Mesodermal cell (in vitro differentiated cells): Measurements from ENCODE around the gene HACL1.

Source experiments
- H3K27ac ChIP-seq: 2 replicates; pipeline ENCODE4 v1.7.0; 2013; ENCODE audit warnings: mild to moderate bottlenecking, low read depth, low read length, moderate library complexity; ENCODE audit not compliant: severe bottlenecking
- H3K36me3 ChIP-seq: 2 replicates; pipeline ENCODE4 v1.7.1; 2013; ENCODE audit warnings: mild to moderate bottlenecking, low read length, moderate library complexity; ENCODE audit not compliant: control insufficient read depth, insufficient read depth
- H3K4me1 ChIP-seq: one replicate; pipeline ENCODE4 v1.7.1; 2013; ENCODE audit warnings: mild to moderate bottlenecking, low read length; ENCODE audit not compliant: insufficient read depth, control insufficient read depth, poor library complexity, severe bottlenecking
- H3K4me3 ChIP-seq: 2 replicates; pipeline ENCODE4 v1.7.0; 2013; ENCODE audit warnings: low read length, control low read depth, mild to moderate bottlenecking; ENCODE audit not compliant: insufficient read depth, poor library complexity, severe bottlenecking; ENCODE audit errors: extremely low read depth
- H3K9me3 ChIP-seq: 2 replicates; pipeline ENCODE4 v1.7.1; 2013; ENCODE audit warnings: mild to moderate bottlenecking, low read length, moderate library complexity; ENCODE audit not compliant: control insufficient read depth
- WGBS, 2 experiments: methylation state at CpG; one replicate each; pipeline ENCODE4 v1.1.5; 2013; ENCODE audit warnings: missing lambda C conversion rate in 2 of 2; ENCODE audit not compliant: insufficient coverage in 2 of 2; 5-methylcytosine and 5-hydroxymethylcytosine counted together

Gene HACL1

DNA sequence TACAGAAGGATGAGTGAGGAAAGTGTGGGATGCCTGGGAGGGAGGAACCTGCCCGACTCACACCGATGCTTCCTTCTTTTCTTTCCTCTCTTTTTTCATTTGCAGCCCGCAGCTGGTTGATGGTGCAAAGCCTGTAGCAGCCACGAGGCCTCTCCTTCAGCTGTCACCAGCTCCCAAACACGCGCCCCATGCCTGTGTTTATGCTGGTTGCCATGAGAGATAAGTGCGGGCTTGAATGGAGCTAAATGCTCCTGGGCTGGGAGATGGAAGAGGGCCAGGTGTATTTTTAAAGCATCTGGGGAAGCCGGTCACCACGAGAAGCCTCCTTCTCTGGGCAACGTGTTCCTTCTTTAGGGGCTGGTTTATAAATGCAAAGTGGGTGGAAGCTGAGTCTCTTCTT is 89.2 kb downstream of the HACL1 start:
- H3K9me3 ChIP-seq, result no peaks in the 10 kb centered on the region
- no peaks in the 10 kb centered on the region for H3K36me3 ChIP-seq
- 93 to 96% methylated on average over 6 of the region's 10 CpGs for WGBS, 2 experiments
- H3K4me1 ChIP-seq, result no peaks in the 10 kb centered on the region
- H3K27ac ChIP-seq, result no peak overlapping the region
- H3K4me3 ChIP-seq, result no peak overlapping the region

DNA sequence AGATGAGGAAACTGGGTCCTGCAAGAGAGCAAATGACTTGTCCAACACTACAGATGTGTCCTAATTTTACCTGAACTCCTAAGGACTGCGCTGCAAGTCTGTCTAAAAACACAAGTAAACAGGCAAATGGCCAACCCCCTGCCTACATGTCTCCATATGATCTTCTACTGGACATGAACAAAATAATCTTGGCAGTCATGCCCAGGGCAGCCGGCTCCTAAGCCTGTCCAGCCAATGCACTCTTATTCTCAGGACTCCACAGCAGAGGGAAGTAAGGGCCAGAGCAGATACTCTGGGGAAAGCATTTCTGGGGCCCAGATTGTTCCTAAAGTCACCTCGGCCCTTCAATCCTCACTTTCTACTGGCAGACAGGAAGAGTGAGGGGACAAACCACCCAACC is 90.2 kb downstream of the HACL1 start:
- no peaks in the 10 kb centered on the region for H3K36me3 ChIP-seq
- H3K4me1 ChIP-seq, result no peaks in the 10 kb centered on the region
- H3K4me3 ChIP-seq, result no peak overlapping the region
- no peak overlapping the region for H3K27ac ChIP-seq
- WGBS, 2 experiments, result 88 to 100% methylated on average over 2 to 3 of the region's 3 CpGs
- H3K9me3 ChIP-seq, result no peaks in the 10 kb centered on the region
